Astrocyte (in vitro differentiated cells and primary cell): ENCODE data around the gene HMCN2. TPM values are rescaled to one million over a fixed set of nuclear protein-coding genes. Genes with fewer than 3 reads are reported as not detected.
"Not testable (repeated sequence)": the region's sequence is repeated elsewhere in the genome, so short reads cannot be mapped to it uniquely, and the experiment has no call there.

Source experiments
- DNase-seq: peaks from one replicate; pipeline ENCODE4 v3.0.0-alpha.2; 2010; ENCODE audit warnings: low read depth
- FAIRE-seq: peaks from 2 replicates; lab custom pipeline; 2011; peaks lifted over from hg19 to GRCh38; lab: Jason Lieb, UNC
- H2AFZ ChIP-seq: 2 replicates; pipeline ENCODE4 v1.6.0; 2012; ENCODE audit warnings: low read depth, low read length, inconsistent platforms
- H3K27ac ChIP-seq: 2 replicates; pipeline ENCODE4 v1.5.1; 2011; ENCODE audit warnings: low read depth, low read length, inconsistent platforms
- H3K27me3 ChIP-seq: 2 replicates; pipeline ENCODE4 v1.6.0; 2011; ENCODE audit warnings: low read length, inconsistent platforms; ENCODE audit not compliant: insufficient read depth
- H3K36me3 ChIP-seq: 2 replicates; pipeline ENCODE4 v1.5.1; 2011; ENCODE audit warnings: low read length, inconsistent platforms; ENCODE audit not compliant: insufficient read depth
- H3K4me1 ChIP-seq: 2 replicates; pipeline ENCODE4 v1.5.1; 2011; ENCODE audit warnings: low read length, inconsistent platforms; ENCODE audit not compliant: insufficient read depth
- H3K4me2 ChIP-seq: 2 replicates; pipeline ENCODE4 v1.6.0; 2012; ENCODE audit warnings: low read length, inconsistent platforms
- H3K4me3 ChIP-seq: 2 replicates; pipeline ENCODE4 v1.5.1; 2011; ENCODE audit warnings: low read depth, mild to moderate bottlenecking, low read length, inconsistent platforms; ENCODE audit not compliant: insufficient read depth
- H3K79me2 ChIP-seq: 2 replicates; pipeline ENCODE4 v1.6.0; 2012; ENCODE audit warnings: mild to moderate bottlenecking, low read length, inconsistent platforms; ENCODE audit not compliant: insufficient read depth
- H3K9ac ChIP-seq: 2 replicates; pipeline ENCODE4 v1.6.0; 2012; ENCODE audit warnings: mild to moderate bottlenecking, low read length, inconsistent platforms
- H3K9me3 ChIP-seq: 2 replicates; pipeline ENCODE4 v1.5.1; 2012; ENCODE audit warnings: low read depth, mild to moderate bottlenecking, low read length, inconsistent platforms; ENCODE audit not compliant: insufficient read depth
- H4K20me1 ChIP-seq: 2 replicates; pipeline ENCODE4 v1.6.0; 2012; ENCODE audit warnings: low read length, inconsistent platforms; ENCODE audit not compliant: insufficient read depth
- H3K27ac Mint-ChIP-seq: one replicate; pipeline ENCODE4 v1.8.0; 2021; ENCODE audit warnings: mild to moderate bottlenecking, mixed read lengths; ENCODE audit not compliant: unreplicated experiment
- H3K27me3 Mint-ChIP-seq: one replicate; pipeline ENCODE4 v1.8.0; 2021; ENCODE audit warnings: low read depth, mixed read lengths; ENCODE audit not compliant: unreplicated experiment
- H3K36me3 Mint-ChIP-seq: one replicate; pipeline ENCODE4 v1.8.0; 2021; ENCODE audit warnings: low read depth, mixed read lengths; ENCODE audit not compliant: unreplicated experiment
- H3K4me1 Mint-ChIP-seq: one replicate; pipeline ENCODE4 v1.8.0; 2021; ENCODE audit warnings: low read depth, mixed read lengths; ENCODE audit not compliant: unreplicated experiment
- H3K4me3 Mint-ChIP-seq: one replicate; pipeline ENCODE4 v1.8.0; 2021; ENCODE audit warnings: mild to moderate bottlenecking, moderate library complexity, mixed read lengths; ENCODE audit not compliant: unreplicated experiment
- H3K9me3 Mint-ChIP-seq: one replicate; pipeline ENCODE4 v1.8.0; 2021; ENCODE audit warnings: mild to moderate bottlenecking, mixed read lengths; ENCODE audit not compliant: unreplicated experiment
- CTCF ChIP-seq: IDR thresholded peaks from 2 replicates; pipeline ENCODE4 v1.5.1; 2011; ENCODE audit warnings: low read depth, mild to moderate bottlenecking, inconsistent platforms, low read length, moderate library complexity; ENCODE audit not compliant: insufficient read depth
- EZH2 ChIP-seq: IDR thresholded peaks from 2 replicates; pipeline ENCODE4 v1.6.1; 2012; ENCODE audit warnings: mild to moderate bottlenecking, low read length, inconsistent platforms; ENCODE audit not compliant: insufficient read depth
- total RNA-seq: library from RNA; stranded (reverse); gene quantifications from 2 replicates; pipeline ENCODE4 v1.2.1, GENCODE V29; 2021

Gene HMCN2
- total RNA-seq, 1 donor from 2014 or later = 1.6 TPM

GRCh38 chr9:130276121-130276520 lies 10.6 kb downstream of the HMCN2 start:
- H4K20me1 ChIP-seq = no peaks in the 10 kb centered on the region
- Mint-ChIP-seq H3K27ac (no peak overlapping the region), H3K4me1 (peaks cover 5% of the 10 kb centered on the region), H3K9me3 (peaks cover 3% of the 10 kb centered on the region), H3K36me3 (no peaks in the 10 kb centered on the region), H3K4me3 (no peak overlapping the region), H3K27me3 (peaks cover 9% of the 10 kb centered on the region)
- H3K9me3 ChIP-seq = no peaks in the 10 kb centered on the region
- FAIRE-seq = no peak
- TF ChIP-seq CTCF = no peak
- TF ChIP-seq EZH2 = no peak
- H3K9ac ChIP-seq = no peak overlapping the region
- H3K79me2 ChIP-seq = no peaks in the 10 kb centered on the region
- no peak overlapping the region for H3K4me3 ChIP-seq
- no peak overlapping the region for H3K27ac ChIP-seq
- no peaks in the 10 kb centered on the region for H3K36me3 ChIP-seq
- peak; percentile 83 for DNase-seq
- H3K4me1 ChIP-seq = peaks cover 4% of the 10 kb centered on the region
- peaks cover 11% of the 10 kb centered on the region for H3K27me3 ChIP-seq
- no peak overlapping the region for H2AFZ ChIP-seq
- no peak overlapping the region for H3K4me2 ChIP-seq

- Histone ChIP-seq H3K36me3 (no peaks in the 10 kb centered on the region), H3K4me1 (peaks cover 4% of the 10 kb centered on the region), H3K27ac (no peak overlapping the region), H3K4me2 (no peak overlapping the region), H3K4me3 (no peak overlapping the region), H3K9ac (no peak overlapping the region), H3K79me2 (no peaks in the 10 kb centered on the region), H3K27me3 (peaks cover 7% of the 10 kb centered on the region), H3K9me3 (no peaks in the 10 kb centered on the region), H4K20me1 (no peaks in the 10 kb centered on the region), H2AFZ (no peak overlapping the region)
- TF ChIP-seq CTCF (no peak), EZH2 (no peak)
- Mint-ChIP-seq H3K27ac (no peak overlapping the region), H3K27me3 (peaks cover 14% of the 10 kb centered on the region), H3K4me3 (no peak overlapping the region), H3K4me1 (peaks cover 5% of the 10 kb centered on the region), H3K36me3 (no peaks in the 10 kb centered on the region), H3K9me3 (peaks cover 3% of the 10 kb centered on the region)
- DNase-seq (no peak), FAIRE-seq (no peak)
Observed at GRCh38 chr9:130276955-130277354, 11.4 kb downstream of the HMCN2 start.

- not testable (repeated sequence) for H3K4me1 Mint-ChIP-seq, H3K9ac ChIP-seq, H3K27ac Mint-ChIP-seq, DNase-seq, H3K27me3 ChIP-seq, H3K4me3 ChIP-seq, H3K4me2 ChIP-seq, H3K36me3 Mint-ChIP-seq, H3K9me3 Mint-ChIP-seq, H2AFZ ChIP-seq, H3K36me3 ChIP-seq, H3K79me2 ChIP-seq, H3K9me3 ChIP-seq, H3K27ac ChIP-seq, FAIRE-seq, H3K4me3 Mint-ChIP-seq, H3K4me1 ChIP-seq, H4K20me1 ChIP-seq
- peaks cover 18% of the 10 kb centered on the region for H3K27me3 Mint-ChIP-seq
Observed at GRCh38 chr9:130277525-130277924, 12.0 kb downstream of the HMCN2 start.
